WTC11 (cell line): ENCODE measurements around the gene LINS1. TPM values are rescaled to one million over a fixed set of nuclear protein-coding genes. Genes with fewer than 3 reads are reported as not detected.

Source experiments
- ATAC-seq: fragments of 200-7000 bp; cut with Tn5 transposase; 2 replicates; pipeline ENCODE4 v1.10.0; 2021; ENCODE audit warnings: mild to moderate bottlenecking, moderate library complexity
- CTCF ChIA-PET: fragments of 300-600 bp; sonication (Branson Sonifier 250); formaldehyde crosslinking; loops from one replicate; lab custom pipeline; 2021; ENCODE audit warnings: antibody characterized with exemption; lab: Charles Lee
- POLR2A ChIA-PET: fragments of 350-600 bp; sonication (Branson Sonifier 250); formaldehyde crosslinking; loops from one replicate; lab custom pipeline; 2021; ENCODE audit warnings: antibody characterized with exemption; lab: Charles Lee
- DNase-seq: peaks from one replicate; pipeline ENCODE4 v3.0.0; 2021; ENCODE audit warnings: low spot score
- H3K27ac Mint-ChIP-seq: 2 replicates; pipeline ENCODE4 v1.8.0; 2021; ENCODE audit warnings: mixed read lengths
- H3K27me3 Mint-ChIP-seq: 2 replicates; pipeline ENCODE4 v1.8.0; 2021; ENCODE audit warnings: low read depth, mild to moderate bottlenecking, moderate library complexity, mixed read lengths
- H3K36me3 Mint-ChIP-seq: 2 replicates; pipeline ENCODE4 v1.8.0; 2021; ENCODE audit warnings: mixed read lengths
- H3K4me1 Mint-ChIP-seq: 2 replicates; pipeline ENCODE4 v1.8.0; 2022; ENCODE audit warnings: mixed read lengths
- H3K4me3 Mint-ChIP-seq: 2 replicates; pipeline ENCODE4 v1.8.0; 2021; ENCODE audit warnings: mild to moderate bottlenecking, moderate library complexity, mixed read lengths
- H3K9me3 Mint-ChIP-seq: 2 replicates; pipeline ENCODE4 v1.8.0; 2021; ENCODE audit warnings: mixed read lengths
- FOXJ3 ChIP-seq: sonication (generic); formaldehyde crosslinking; IDR thresholded peaks from 2 replicates; pipeline ENCODE4 v1.9.0; 2021; ENCODE audit warnings: missing genetic modification reagents, mild to moderate bottlenecking, borderline replicate concordance
- GRHL2 ChIP-seq: fragments of 250-450 bp; sonication (Bioruptor Pico); IDR thresholded peaks from 2 replicates; pipeline ENCODE4 v1.8.0; 2022; ENCODE audit warnings: mild to moderate bottlenecking, moderate library complexity; ENCODE audit not compliant: insufficient replicate concordance, severe bottlenecking
- HMGA2 ChIP-seq: fragments of 250-450 bp; sonication (Bioruptor Pico); IDR thresholded peaks from 2 replicates; pipeline ENCODE4 v1.4.0; 2021; ENCODE audit warnings: mild to moderate bottlenecking, moderate library complexity
- IRF2 ChIP-seq: sonication (generic); formaldehyde crosslinking; IDR thresholded peaks from 2 replicates; pipeline ENCODE4 v1.8.0; 2022; ENCODE audit warnings: low read depth, missing genetic modification reagents, borderline replicate concordance
- NR3C1 ChIP-seq: sonication (generic); formaldehyde crosslinking; conservative IDR thresholded peaks from 2 replicates; pipeline ENCODE4 v1.8.1; 2023; ENCODE audit warnings: low read depth, mild to moderate bottlenecking, missing genetic modification reagents
- PRRX2 ChIP-seq: fragments of 250-450 bp; sonication (Bioruptor Pico); IDR thresholded peaks from 2 replicates; pipeline ENCODE4 v1.8.0; 2021; ENCODE audit warnings: mild to moderate bottlenecking
- SOX15 ChIP-seq: fragments of 250-450 bp; sonication (Bioruptor Pico); IDR thresholded peaks from 2 replicates; pipeline ENCODE4 v1.9.0; 2021; ENCODE audit warnings: mild to moderate bottlenecking
- TEAD1 ChIP-seq: sonication (generic); formaldehyde crosslinking; IDR thresholded peaks from 2 replicates; pipeline ENCODE4 v1.8.0; 2022; ENCODE audit warnings: mild to moderate bottlenecking, missing genetic modification reagents
- TEAD4 ChIP-seq: sonication (generic); formaldehyde crosslinking; IDR thresholded peaks from 2 replicates; pipeline ENCODE4 v1.8.0; 2022; ENCODE audit warnings: mild to moderate bottlenecking, missing genetic modification reagents
- TP53 ChIP-seq: sonication (generic); formaldehyde crosslinking; IDR thresholded peaks from 2 replicates; pipeline ENCODE4 v1.8.1; 2023; ENCODE audit warnings: mild to moderate bottlenecking, missing genetic modification reagents
- ZBTB21 ChIP-seq: sonication (generic); formaldehyde crosslinking; IDR thresholded peaks from 2 replicates; pipeline ENCODE4 v1.8.1; 2023; ENCODE audit warnings: mild to moderate bottlenecking, missing genetic modification reagents, borderline replicate concordance
- ZNF671 ChIP-seq: fragments of 250-450 bp; sonication (Bioruptor Pico); IDR thresholded peaks from 2 replicates; pipeline ENCODE4 v1.8.0; 2021; ENCODE audit warnings: mild to moderate bottlenecking
- total RNA-seq: library from RNA; stranded (reverse); gene quantifications from 3 replicates; pipeline ENCODE4 v1.2.3, GENCODE V29; 2021
- TF ChIP-seq, protein P1 (sequence below): fragments of 250-450 bp; sonication (Bioruptor Pico); IDR thresholded peaks from 2 replicates; pipeline ENCODE4 v1.9.0; 2021; ENCODE audit warnings: mild to moderate bottlenecking
- TF ChIP-seq, protein P2 (sequence below): sonication (generic); formaldehyde crosslinking; IDR thresholded peaks from 2 replicates; pipeline ENCODE4 v1.8.1; 2022; ENCODE audit warnings: mild to moderate bottlenecking, missing genetic modification reagents, moderate library complexity, borderline replicate concordance
- TF ChIP-seq, protein P3 (sequence below): sonication (generic); formaldehyde crosslinking; IDR thresholded peaks from 2 replicates; pipeline ENCODE4 v1.8.1; 2023; ENCODE audit warnings: mild to moderate bottlenecking, missing genetic modification reagents, moderate library complexity
- TF ChIP-seq, protein P4 (sequence below): sonication (generic); formaldehyde crosslinking; IDR thresholded peaks from 2 replicates; pipeline ENCODE4 v1.8.0; 2022; ENCODE audit warnings: missing genetic modification reagents
- TF ChIP-seq, protein P5 (sequence below): sonication (generic); formaldehyde crosslinking; IDR thresholded peaks from 2 replicates; pipeline ENCODE4 v1.8.0; 2023; ENCODE audit warnings: missing genetic modification reagents
- TF ChIP-seq, protein P6 (sequence below): sonication (generic); formaldehyde crosslinking; IDR thresholded peaks from 2 replicates; pipeline ENCODE4 v1.8.0; 2023; ENCODE audit warnings: missing genetic modification reagents, mild to moderate bottlenecking, borderline replicate concordance

Gene LINS1
- total RNA-seq, 1 experiment from 2014 or later = 10.4 TPM

DNA sequence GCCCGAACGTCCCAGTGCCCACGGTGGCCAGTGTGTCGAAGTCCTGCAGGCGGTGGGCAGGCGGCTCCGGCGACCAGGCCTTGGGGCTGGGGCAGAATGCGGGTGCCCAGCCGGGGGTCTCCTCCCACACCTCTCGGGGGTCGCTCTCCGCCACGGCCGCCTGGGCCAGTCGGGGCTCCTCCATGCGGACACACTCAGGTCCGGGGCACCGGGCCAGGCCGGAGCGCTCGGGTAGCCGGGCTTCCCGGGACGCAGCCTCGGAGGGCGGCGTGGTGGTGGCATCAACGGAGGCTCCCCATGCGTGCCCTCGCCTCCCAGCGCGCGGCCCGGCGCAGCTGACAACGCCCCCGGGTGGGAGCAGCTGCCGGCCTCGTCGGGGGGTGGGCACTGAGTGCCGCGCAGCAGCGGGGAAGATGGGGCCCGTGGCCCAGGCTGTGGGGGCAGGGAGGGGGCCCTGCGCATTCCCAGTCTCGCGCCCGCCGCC, 43.2 kb downstream of the LINS1 start (continued):
- TF ChIP-seq, protein P1, sequence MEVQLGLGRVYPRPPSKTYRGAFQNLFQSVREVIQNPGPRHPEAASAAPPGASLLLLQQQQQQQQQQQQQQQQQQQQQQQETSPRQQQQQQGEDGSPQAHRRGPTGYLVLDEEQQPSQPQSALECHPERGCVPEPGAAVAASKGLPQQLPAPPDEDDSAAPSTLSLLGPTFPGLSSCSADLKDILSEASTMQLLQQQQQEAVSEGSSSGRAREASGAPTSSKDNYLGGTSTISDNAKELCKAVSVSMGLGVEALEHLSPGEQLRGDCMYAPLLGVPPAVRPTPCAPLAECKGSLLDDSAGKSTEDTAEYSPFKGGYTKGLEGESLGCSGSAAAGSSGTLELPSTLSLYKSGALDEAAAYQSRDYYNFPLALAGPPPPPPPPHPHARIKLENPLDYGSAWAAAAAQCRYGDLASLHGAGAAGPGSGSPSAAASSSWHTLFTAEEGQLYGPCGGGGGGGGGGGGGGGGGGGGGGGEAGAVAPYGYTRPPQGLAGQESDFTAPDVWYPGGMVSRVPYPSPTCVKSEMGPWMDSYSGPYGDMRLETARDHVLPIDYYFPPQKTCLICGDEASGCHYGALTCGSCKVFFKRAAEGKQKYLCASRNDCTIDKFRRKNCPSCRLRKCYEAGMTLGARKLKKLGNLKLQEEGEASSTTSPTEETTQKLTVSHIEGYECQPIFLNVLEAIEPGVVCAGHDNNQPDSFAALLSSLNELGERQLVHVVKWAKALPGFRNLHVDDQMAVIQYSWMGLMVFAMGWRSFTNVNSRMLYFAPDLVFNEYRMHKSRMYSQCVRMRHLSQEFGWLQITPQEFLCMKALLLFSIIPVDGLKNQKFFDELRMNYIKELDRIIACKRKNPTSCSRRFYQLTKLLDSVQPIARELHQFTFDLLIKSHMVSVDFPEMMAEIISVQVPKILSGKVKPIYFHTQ (CRISPR knock-in tag) = no peak
- TF ChIP-seq, protein P2, sequence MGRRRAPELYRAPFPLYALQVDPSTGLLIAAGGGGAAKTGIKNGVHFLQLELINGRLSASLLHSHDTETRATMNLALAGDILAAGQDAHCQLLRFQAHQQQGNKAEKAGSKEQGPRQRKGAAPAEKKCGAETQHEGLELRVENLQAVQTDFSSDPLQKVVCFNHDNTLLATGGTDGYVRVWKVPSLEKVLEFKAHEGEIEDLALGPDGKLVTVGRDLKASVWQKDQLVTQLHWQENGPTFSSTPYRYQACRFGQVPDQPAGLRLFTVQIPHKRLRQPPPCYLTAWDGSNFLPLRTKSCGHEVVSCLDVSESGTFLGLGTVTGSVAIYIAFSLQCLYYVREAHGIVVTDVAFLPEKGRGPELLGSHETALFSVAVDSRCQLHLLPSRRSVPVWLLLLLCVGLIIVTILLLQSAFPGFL (CRISPR knock-in tag) = no peak
- TF ChIP-seq FOXJ3 (no peak), TP53 (CRISPR knock-in tag) (no peak), SOX15 (CRISPR knock-in tag) (no peak)
- TF ChIP-seq, protein P3, sequence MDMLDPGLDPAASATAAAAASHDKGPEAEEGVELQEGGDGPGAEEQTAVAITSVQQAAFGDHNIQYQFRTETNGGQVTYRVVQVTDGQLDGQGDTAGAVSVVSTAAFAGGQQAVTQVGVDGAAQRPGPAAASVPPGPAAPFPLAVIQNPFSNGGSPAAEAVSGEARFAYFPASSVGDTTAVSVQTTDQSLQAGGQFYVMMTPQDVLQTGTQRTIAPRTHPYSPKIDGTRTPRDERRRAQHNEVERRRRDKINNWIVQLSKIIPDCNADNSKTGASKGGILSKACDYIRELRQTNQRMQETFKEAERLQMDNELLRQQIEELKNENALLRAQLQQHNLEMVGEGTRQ = no peak
- TF ChIP-seq, protein P4, sequence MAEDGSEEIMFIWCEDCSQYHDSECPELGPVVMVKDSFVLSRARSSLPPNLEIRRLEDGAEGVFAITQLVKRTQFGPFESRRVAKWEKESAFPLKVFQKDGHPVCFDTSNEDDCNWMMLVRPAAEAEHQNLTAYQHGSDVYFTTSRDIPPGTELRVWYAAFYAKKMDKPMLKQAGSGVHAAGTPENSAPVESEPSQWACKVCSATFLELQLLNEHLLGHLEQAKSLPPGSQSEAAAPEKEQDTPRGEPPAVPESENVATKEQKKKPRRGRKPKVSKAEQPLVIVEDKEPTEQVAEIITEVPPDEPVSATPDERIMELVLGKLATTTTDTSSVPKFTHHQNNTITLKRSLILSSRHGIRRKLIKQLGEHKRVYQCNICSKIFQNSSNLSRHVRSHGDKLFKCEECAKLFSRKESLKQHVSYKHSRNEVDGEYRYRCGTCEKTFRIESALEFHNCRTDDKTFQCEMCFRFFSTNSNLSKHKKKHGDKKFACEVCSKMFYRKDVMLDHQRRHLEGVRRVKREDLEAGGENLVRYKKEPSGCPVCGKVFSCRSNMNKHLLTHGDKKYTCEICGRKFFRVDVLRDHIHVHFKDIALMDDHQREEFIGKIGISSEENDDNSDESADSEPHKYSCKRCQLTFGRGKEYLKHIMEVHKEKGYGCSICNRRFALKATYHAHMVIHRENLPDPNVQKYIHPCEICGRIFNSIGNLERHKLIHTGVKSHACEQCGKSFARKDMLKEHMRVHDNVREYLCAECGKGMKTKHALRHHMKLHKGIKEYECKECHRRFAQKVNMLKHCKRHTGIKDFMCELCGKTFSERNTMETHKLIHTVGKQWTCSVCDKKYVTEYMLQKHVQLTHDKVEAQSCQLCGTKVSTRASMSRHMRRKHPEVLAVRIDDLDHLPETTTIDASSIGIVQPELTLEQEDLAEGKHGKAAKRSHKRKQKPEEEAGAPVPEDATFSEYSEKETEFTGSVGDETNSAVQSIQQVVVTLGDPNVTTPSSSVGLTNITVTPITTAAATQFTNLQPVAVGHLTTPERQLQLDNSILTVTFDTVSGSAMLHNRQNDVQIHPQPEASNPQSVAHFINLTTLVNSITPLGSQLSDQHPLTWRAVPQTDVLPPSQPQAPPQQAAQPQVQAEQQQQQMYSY (CRISPR knock-in tag) = no peak
- TF ChIP-seq, protein P5, sequence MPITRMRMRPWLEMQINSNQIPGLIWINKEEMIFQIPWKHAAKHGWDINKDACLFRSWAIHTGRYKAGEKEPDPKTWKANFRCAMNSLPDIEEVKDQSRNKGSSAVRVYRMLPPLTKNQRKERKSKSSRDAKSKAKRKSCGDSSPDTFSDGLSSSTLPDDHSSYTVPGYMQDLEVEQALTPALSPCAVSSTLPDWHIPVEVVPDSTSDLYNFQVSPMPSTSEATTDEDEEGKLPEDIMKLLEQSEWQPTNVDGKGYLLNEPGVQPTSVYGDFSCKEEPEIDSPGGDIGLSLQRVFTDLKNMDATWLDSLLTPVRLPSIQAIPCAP (CRISPR knock-in tag) = no peak
- TF ChIP-seq, all 79 proteins: peak for 0

DNA sequence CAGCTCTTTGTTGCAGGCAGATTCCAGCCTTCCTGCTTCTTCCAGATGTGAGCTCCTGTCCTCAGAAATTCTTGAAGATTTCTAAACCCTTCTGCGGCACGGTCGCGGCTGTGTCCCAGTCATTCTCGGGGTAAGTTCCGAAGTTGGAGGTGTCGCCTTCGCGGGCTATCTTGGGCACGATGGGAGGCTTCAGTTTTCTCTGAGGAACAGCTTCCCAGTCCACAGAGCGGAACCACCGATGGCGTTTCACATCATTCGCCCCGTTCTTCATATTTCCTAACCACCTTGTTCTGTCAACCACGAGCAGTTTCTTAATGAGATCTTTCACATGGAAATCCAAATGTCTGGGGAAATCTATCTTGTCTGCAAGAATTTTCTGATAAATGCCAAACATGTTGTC, 48.5 kb downstream of the LINS1 start:
- Mint-ChIP-seq H3K4me3 (no peak overlapping the region), H3K27me3 (peaks cover 12% of the 10 kb centered on the region), H3K4me1 (no peaks in the 10 kb centered on the region), H3K9me3 (peaks cover 36% of the 10 kb centered on the region), H3K27ac (no peak overlapping the region), H3K36me3 (peaks cover 38% of the 10 kb centered on the region)
- no peak for ATAC-seq
- DNase-seq = no peak
- POLR2A ChIA-PET = no interaction called here
- CTCF ChIA-PET = no interaction called here
- TF ChIP-seq ZNF671 (CRISPR knock-in tag) = no peak
- TF ChIP-seq HMGA2 (CRISPR knock-in tag) = no peak
- TF ChIP-seq, protein P3 = no peak
- TF ChIP-seq, protein P1 (CRISPR knock-in tag) = no peak
- TF ChIP-seq, protein P6, sequence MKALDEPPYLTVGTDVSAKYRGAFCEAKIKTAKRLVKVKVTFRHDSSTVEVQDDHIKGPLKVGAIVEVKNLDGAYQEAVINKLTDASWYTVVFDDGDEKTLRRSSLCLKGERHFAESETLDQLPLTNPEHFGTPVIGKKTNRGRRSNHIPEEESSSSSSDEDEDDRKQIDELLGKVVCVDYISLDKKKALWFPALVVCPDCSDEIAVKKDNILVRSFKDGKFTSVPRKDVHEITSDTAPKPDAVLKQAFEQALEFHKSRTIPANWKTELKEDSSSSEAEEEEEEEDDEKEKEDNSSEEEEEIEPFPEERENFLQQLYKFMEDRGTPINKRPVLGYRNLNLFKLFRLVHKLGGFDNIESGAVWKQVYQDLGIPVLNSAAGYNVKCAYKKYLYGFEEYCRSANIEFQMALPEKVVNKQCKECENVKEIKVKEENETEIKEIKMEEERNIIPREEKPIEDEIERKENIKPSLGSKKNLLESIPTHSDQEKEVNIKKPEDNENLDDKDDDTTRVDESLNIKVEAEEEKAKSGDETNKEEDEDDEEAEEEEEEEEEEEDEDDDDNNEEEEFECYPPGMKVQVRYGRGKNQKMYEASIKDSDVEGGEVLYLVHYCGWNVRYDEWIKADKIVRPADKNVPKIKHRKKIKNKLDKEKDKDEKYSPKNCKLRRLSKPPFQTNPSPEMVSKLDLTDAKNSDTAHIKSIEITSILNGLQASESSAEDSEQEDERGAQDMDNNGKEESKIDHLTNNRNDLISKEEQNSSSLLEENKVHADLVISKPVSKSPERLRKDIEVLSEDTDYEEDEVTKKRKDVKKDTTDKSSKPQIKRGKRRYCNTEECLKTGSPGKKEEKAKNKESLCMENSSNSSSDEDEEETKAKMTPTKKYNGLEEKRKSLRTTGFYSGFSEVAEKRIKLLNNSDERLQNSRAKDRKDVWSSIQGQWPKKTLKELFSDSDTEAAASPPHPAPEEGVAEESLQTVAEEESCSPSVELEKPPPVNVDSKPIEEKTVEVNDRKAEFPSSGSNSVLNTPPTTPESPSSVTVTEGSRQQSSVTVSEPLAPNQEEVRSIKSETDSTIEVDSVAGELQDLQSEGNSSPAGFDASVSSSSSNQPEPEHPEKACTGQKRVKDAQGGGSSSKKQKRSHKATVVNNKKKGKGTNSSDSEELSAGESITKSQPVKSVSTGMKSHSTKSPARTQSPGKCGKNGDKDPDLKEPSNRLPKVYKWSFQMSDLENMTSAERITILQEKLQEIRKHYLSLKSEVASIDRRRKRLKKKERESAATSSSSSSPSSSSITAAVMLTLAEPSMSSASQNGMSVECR (CRISPR knock-in tag) = no peak
- TF ChIP-seq PRRX2 (CRISPR knock-in tag) = no peak
- no peak for TF ChIP-seq SOX15 (CRISPR knock-in tag)
- TF ChIP-seq TEAD1 (CRISPR knock-in tag) = no peak
- TF ChIP-seq TEAD4 = no peak
- no peak for TF ChIP-seq ZBTB21 (CRISPR knock-in tag)
- TF ChIP-seq IRF2 (CRISPR knock-in tag) = no peak
- no peak for TF ChIP-seq GRHL2 (CRISPR knock-in tag)
- TF ChIP-seq NR3C1 (CRISPR knock-in tag) = no peak
